Vagina (tissue), 2 donors: ENCODE data around the gene KLC4.

Experiments used
- POLR2AphosphoS5 ChIP-seq, 2 donors: sonication (generic); formaldehyde crosslinking; IDR thresholded peaks; one replicate each; pipeline ENCODE4 v1.9.0; 2017; ENCODE audit warnings: antibody characterized with exemption in 2 of 2, mild to moderate bottlenecking in 2 of 2, low read depth in 1 of 2; ENCODE audit not compliant: insufficient read depth in 1 of 2
- TF ChIP-seq, protein P1 (sequence below), 3 experiments: fragments of 450-650 bp in 2 of 3; fragments of 200-600 bp in 1 of 3; sonication (generic) in 1 of 3; IDR thresholded peaks; one replicate each; pipeline ENCODE4 v1.5.1; 2017 to 2019; ENCODE audit warnings: antibody characterized with exemption in 3 of 3, mild to moderate bottlenecking in 2 of 3, moderate library complexity in 2 of 3

- TF ChIP-seq, protein P1, sequence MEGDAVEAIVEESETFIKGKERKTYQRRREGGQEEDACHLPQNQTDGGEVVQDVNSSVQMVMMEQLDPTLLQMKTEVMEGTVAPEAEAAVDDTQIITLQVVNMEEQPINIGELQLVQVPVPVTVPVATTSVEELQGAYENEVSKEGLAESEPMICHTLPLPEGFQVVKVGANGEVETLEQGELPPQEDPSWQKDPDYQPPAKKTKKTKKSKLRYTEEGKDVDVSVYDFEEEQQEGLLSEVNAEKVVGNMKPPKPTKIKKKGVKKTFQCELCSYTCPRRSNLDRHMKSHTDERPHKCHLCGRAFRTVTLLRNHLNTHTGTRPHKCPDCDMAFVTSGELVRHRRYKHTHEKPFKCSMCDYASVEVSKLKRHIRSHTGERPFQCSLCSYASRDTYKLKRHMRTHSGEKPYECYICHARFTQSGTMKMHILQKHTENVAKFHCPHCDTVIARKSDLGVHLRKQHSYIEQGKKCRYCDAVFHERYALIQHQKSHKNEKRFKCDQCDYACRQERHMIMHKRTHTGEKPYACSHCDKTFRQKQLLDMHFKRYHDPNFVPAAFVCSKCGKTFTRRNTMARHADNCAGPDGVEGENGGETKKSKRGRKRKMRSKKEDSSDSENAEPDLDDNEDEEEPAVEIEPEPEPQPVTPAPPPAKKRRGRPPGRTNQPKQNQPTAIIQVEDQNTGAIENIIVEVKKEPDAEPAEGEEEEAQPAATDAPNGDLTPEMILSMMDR (IDR thresholded peaks at IDR 0.05), result no peak
- no peak for TF ChIP-seq POLR2AphosphoS5 (IDR thresholded peaks at IDR 0.05; ENCODE audit: insufficient read depth in 1 of 2, low read depth in 1 of 2)
These were observed 48.1 kb downstream of the KLC4 start for GRCh38 chr6:43107344-43108062.
